IPS-11a (cell line): ENCODE results near the gene NAGA.
"Not testable (repeated sequence)": the region's sequence is repeated elsewhere in the genome, so short reads cannot be mapped to it uniquely, and the experiment has no call there.

Source experiments
- H3K4me3 ChIP-seq: one replicate; pipeline ENCODE4 v1.5.1; 2013; ENCODE audit warnings: low read depth, low read length, control low read depth

The NAGA gene

GRCh38 chr22:42070517-42071422, at the start of gene NAGA:
NAGA (minus strand) TSS chr22:42070812; CDS start chr22:42070297, 515 bp downstream.
- peak within 1 kb of the TSS; percentile 43 for H3K4me3 ChIP-seq

GRCh38 chr22:42116848-42117424, 46.3 kb upstream of the NAGA start:
- H3K4me3 ChIP-seq, result no peak overlapping the region

- H3K4me3 ChIP-seq, result not testable (repeated sequence)
Measured at GRCh38 chr22:42115420-42115830, 44.8 kb upstream of the NAGA start.

- no peak overlapping the region for H3K4me3 ChIP-seq
Measured at GRCh38 chr22:42114721-42115120, 44.1 kb upstream of the NAGA start.

- not testable (repeated sequence) for H3K4me3 ChIP-seq
Measured at GRCh38 chr22:42112793-42113192, 42.2 kb upstream of the NAGA start.

- no peak overlapping the region for H3K4me3 ChIP-seq
Measured at GRCh38 chr22:42111798-42112197, 41.2 kb upstream of the NAGA start.

GRCh38 chr22:42108848-42109247, 38.2 kb upstream of the NAGA start:
- H3K4me3 ChIP-seq, result no peak overlapping the region

GRCh38 chr22:42104332-42104860, 33.8 kb upstream of the NAGA start:
- not testable (repeated sequence) for H3K4me3 ChIP-seq

- H3K4me3 ChIP-seq, result no peak overlapping the region
Measured at GRCh38 chr22:42101199-42101598, 30.6 kb upstream of the NAGA start.

- H3K4me3 ChIP-seq, result peak overlapping the region; percentile 96
Measured at GRCh38 chr22:42091455-42091782, 20.8 kb upstream of the NAGA start.

GRCh38 chr22:42090596-42091454, 20.2 kb upstream of the NAGA start, which contains the start of gene NDUFA6:
NDUFA6 (minus strand) TSS chr22:42090772; CDS start chr22:42090744, 28 bp downstream.
- H3K4me3 ChIP-seq, result peak within 1 kb of the TSS; percentile 96

- H3K4me3 ChIP-seq, result no peak overlapping the region
Measured at GRCh38 chr22:42086051-42086450, 15.4 kb upstream of the NAGA start.

GRCh38 chr22:42084874-42085273, 14.3 kb upstream of the NAGA start:
- H3K4me3 ChIP-seq, result no peak overlapping the region

GRCh38 chr22:42083119-42083518, 12.5 kb upstream of the NAGA start:
- H3K4me3 ChIP-seq, result no peak overlapping the region

GRCh38 chr22:42080287-42080686, 9.7 kb upstream of the NAGA start:
- peak overlapping the region; percentile 88 for H3K4me3 ChIP-seq

- H3K4me3 ChIP-seq, result peak within 1 kb of the TSS; percentile 88
Measured at GRCh38 chr22:42079319-42080251, 9.0 kb upstream of the NAGA start, which contains the start of gene SMDT1. SMDT1 (plus strand) TSS chr22:42079700; CDS start chr22:42079769, 69 bp downstream.

GRCh38 chr22:42078469-42079318, 8.1 kb upstream of the NAGA start:
- H3K4me3 ChIP-seq, result peak overlapping the region; percentile 88

- no peak overlapping the region for H3K4me3 ChIP-seq
Measured at GRCh38 chr22:42077486-42078125, 7.0 kb upstream of the NAGA start.
